NCI-H2107 treated with DMSO at 0.1 percent for 48 hours (cell line): ENCODE data around the gene SDC1.
A peak's percentile ranks its signal among the peaks of the same experiment; 100 is the strongest.

ENCODE experiments used
- DNase-seq: peaks from one replicate; lab custom pipeline; 2025; ENCODE audit not compliant: unreplicated experiment; lab: John Stamatoyannopoulos, UW

The SDC1 gene

DNA sequence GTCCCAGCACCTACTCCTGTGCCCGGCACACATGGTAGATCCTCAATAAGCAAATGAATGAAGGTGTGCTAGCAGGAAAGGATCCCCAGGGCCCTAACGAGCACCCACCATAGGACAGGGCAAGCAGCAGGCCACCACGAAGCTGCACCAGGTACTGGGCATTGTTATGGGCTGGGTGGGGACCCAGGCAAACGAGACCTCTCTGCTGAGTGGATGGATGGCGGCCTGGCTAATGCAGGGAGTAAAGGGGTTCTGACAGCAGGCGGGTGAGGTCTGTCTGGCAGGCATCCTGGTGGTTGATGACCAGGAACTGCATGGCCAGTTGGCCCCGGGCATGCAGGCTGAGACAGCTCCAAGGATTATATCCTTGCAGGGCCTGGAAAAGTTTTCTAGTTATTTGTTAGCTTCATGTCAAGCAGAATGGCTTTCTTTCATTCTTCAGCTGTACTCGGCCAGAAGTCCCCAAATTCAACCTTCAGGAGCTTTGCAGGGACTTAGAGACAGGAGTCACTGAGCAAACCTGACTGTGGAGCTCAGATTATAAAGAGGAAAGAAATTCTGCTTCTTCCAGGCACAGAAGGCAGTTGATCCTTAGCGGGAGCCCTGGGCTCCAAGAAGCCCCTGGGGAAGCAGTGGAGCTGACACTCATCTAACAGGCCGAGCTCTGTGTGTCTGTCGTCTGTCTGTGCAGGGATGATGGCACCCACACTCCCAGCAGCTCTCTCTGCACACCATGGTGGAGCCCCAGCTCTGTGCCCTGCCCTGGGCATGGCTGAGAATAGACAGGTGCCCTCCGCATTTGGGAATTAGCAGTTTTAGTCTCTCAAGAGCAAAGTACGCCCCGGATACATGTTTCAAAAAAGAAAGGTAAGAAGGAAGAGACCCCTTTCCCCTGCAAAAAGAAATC is 51.2 kb downstream of the SDC1 start:
- DNase-seq, result no peak

DNA sequence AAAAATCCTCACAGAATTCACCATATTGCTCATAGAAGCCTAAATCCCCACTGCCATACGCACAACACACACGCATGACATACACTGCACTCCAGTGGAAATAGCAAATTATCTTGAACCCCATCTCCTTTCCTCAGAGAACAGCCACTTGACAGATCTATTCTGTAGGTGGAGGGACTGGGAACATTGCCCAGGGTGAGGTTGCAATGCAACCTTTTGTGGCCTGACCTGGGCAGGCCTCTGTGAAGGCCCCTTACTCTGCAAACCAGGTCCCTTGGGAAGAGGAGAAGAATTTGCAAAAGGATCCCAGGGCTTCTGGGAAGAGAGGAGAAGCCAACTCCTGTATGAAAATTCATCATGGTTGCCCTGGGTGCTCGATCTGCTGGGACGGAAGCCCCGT is 51.9 kb downstream of the SDC1 start:
- no peak for DNase-seq

DNA sequence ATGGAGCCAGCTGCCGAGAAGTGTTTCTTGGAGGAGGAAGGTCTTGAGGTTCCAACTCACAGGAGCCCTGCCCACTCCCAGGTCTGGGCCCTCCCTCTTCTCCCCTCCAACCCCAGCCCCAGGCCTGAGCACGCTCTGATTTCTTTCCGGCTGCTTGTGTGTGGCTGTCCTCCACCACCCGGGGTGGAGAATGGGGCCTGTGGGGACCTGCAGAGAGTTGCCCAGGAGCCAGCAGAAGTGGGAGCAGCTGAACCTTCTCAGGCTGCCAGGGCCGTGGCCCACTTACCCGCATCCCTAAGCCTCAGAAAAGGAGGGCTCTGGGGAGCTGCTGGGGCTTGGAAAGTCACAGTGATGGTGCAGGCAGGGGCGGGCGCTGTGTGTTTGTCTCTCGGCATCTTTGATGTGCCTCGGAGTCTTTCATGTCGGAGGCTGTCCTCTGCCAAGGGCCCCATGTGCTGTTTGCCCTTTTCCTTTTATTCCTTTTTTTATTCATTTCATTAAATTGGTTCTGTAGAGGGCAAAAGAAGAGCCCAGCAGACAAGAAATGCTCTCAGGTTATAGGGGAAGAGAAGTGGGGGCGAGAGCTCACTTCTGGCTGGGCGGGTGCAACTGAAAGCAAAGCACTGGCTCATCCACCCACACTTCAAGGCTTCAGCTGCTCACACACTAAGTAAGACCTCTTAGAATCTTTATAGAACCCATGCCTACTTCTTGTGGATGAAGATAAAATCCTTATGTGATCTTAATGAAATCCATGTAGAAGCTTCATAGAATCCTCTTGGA is 52.5 kb downstream of the SDC1 start:
- DNase-seq, result no peak

DNA sequence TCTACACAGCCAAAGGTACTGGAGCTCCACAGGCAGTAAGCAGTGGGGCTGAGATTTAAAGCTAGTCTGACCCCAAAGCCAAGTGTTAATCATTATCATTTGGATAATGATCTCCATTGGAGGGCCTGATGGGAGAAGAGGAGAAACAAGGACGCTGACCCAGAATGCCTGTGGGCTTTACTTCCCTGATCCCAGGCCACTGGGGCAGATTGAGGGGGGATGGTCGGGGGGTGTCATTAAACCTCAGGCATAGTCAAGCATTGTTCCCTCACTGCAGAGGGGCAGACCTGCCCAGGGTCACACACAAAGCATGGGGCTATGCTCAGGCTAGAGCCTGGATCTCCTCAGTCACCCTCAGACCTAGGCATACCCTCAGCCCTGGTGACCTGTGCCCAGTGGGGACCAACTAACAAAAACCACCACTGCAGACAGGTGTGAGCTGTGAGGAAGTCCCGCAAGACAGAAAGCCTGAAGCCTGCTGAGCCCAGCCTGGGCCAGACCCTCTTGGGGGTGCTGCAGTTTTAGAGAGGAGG is 53.4 kb downstream of the SDC1 start:
- no peak for DNase-seq

- DNase-seq, result no peak
Measured at GRCh38 chr2:20170704-20171250, 54.2 kb downstream of the SDC1 start.

DNA sequence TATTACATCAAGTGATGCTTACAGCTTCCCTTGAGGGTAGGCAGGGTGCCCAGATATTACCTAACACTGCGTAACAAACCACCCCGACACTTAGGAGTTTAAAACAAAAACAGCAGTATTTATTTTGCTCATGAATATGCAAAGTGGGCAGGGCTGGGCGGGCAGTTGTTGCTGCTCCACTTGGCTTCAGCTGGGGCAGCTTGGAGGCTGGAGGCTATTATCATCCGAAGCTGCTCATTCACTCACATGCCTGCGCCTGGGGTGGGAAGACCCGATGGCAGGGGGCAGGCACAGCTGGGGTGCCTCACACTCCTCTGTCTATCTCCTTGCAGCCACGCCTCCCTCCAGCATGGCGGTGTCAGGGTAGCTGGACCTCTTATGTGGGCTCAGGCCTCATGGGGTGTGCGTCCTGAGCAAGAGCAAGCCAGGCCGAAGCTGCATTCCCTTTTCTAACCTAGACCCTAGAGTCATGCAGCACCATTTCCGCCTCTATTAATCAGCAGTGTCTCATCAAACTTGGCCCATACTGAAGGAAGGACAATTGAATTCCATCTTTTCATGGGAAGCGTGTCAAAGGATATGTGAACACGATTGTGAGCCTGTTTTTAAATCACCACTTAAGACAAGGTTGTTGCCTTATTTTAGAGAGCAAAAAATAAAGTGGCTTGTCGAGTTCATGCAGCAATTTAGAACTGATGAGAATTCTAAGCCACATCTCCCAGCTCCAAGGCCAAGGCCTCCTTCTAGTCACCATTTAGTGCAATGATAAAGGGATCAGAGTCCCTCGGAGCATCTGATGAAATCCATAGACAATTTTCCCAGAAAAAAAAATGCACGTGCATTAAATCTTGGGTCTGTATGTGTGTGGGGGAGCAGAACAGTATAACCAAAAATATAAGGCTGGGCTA is 54.9 kb downstream of the SDC1 start:
- no peak for DNase-seq

DNA sequence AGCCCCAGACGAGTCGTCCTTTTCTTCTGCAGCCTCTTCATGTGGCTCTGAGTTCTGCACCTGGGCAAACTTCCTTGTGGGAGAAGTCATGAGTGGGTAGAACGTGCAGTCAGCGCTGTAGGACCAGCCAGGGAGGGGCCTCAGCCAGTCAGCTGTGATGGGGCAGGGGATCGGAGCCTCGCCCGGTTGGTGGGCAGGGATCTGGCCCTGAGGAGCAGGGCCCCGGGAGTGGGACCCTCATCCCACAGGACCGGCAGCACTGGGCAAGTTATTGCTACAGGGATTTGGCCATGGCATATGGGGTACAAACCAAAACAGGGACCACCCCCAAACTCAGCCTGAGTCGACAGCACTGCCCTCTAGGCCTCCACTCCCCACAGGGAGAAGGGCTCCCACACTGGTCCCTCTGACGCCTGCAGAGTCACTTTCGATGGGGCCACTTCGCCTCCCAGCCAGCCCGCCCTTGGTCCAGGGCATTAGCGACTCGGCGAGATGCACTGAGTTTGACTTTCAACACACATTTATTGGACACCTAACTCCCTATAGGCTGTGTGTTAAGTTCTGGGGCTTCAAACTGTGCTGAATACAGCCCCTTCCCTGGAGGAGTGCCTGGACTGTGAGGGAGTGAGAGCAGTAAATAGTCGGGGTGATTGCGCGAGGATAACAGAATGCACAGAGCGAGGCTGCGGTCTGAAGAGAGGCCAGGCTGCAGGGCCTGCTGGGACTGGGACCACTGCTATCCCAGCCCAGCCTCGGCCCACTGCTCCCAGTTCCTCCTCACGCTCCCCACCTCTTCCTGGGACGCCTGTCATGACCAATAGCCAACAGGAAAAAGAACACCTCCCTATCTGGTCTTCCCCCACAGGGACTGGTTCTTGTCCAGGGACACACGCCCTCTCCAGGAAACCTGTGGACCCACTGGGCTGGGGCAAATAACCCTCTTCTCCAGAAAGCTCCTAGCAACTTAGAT is 55.9 kb downstream of the SDC1 start:
- no peak for DNase-seq

DNA sequence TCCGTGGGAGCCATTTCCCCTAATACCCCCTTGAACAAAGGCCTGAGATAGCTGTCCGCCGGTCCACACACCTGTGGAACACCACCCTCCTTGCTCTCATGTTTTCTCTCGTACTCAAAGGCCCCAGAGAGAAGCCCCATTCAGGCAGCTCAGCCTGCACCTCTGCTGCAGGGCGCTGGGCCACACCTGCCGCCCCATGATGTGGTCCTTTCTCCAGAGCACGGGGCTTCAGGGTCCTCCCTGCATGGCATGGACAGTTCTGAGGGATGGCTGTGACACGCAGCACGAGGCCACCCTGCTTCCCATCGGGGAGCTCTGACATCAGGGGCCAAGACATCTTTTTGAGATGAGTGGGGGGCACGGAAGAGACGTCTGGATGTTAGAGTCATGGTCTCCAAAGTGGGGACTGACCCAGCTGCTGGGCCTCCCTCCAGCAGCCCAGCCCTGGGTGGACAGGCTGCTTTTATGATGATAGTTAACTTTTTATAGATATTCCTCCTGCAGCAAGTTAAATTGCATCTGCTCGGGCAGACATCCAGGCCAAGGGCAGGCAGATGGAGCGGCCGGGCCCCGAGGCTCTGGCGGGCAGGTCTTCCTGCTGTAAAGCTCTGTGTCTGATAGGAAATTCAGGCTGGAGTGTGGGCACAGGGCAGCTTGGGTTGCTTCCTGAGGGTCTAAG is 56.7 kb downstream of the SDC1 start:
- no peak for DNase-seq

DNA sequence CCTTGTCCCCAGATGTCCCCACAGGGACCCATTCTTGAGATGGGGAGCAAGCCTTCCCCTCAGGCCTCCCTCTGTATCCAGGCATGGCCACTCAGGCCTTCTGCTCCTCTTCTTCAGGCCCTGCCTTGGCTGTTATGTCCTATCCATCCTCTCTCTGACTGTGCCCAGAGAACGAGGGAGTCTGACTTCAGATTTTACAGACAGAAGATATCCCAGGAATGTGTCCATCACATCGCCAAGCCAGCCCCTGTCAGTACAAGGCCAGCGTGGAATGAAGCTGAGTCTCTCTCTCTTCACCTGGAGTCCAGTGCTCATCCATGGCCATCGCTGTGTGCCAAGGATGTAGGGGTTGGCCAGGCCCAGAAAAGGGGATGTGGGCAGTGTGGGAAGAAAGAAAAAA is 57.6 kb downstream of the SDC1 start:
- no peak for DNase-seq

DNA sequence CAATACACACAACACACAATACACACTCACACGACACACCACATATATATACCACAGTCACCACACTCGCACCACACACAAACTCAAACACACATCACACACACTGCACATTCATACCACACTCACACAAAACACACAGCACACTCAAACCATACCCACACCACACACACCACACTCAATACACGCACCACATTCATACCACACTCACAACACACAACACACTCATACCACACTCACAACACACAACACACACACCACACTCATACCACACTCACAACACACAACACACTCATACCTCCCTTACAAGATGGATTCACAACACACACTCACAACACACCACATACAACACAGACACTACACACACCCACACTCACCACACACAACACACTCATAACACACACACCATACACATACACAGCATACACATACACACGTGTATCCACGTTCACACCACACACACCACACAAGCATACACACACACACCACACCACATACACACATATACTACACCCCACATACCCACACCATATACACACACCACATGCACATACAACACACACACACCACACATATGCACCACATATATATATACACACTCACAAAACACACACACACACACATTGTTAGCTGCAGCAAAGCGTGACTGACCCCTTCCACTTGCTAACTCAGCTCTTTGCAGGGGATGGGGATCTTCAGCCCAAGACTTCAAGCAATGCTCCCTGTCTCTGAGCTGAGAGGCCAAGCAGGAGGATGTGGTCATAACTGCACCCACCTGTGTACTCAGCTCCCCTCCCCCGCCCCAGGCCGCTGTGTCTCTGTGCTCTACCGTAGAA is 59.0 kb downstream of the SDC1 start:
- DNase-seq, result no peak

- no peak for DNase-seq
Measured at GRCh38 chr2:20164734-20165478, 60.0 kb downstream of the SDC1 start.

DNA sequence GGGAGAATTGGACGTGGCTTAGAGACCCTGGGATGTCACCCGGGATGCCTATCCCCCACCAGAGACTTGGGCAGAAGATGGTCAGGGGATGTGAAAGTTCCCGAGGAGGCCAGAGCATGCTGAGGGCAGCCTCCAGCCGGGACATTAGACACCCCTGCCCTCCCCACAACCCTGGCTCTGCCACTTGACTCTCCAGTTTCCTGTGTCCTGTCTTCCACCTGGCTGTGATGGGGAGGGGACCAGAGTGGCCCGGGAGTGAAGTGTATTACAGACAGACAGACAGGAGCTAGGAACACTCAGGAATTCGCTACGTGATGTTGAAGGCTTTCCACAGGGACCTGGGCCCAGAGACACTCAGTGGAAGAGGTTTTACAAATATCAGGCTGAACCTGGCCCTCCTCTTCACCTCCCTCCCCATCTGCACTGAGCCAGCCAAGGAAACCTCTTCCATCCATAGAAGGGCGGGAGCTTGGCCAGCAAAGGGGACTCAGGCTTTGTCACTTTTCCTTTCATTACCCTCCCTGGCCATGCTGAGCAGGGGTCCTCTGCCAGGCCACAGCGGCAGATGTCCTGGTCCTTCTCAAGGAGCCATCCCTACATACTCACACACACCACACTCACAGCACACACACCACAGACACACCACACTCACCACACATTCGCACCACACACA is 60.7 kb downstream of the SDC1 start:
- DNase-seq, result no peak

DNA sequence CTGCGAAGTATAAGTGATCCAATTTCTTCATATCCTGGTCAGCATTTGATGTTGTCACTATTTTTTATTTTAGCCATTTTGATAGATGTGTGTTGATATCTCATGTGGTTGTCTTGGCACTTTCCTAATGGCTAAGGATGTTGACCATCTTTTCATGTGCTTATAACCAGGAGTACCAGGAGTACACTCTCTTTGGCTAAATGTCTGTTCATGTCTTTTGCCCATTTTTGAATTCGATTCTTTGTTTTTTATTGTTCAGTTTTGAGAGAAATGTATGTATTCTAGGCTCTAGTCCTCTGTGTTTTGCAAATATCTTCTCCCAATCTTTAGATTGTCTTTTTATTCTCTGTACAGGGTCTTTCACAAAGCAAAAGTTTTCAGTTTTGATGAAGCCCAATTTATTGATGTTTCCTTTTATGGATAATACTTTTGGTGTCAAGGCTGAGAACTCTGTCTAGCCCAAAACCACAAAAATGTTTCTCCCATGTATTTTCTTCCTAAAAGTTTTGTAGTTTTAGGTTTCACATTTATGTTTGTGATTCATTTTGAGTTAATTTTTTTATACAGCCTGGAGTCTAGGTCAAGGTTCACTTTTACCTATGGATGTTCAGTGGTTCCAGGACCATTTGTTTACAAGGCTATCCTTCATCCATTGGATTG is 65.4 kb downstream of the SDC1 start:
- DNase-seq, result no peak

DNA sequence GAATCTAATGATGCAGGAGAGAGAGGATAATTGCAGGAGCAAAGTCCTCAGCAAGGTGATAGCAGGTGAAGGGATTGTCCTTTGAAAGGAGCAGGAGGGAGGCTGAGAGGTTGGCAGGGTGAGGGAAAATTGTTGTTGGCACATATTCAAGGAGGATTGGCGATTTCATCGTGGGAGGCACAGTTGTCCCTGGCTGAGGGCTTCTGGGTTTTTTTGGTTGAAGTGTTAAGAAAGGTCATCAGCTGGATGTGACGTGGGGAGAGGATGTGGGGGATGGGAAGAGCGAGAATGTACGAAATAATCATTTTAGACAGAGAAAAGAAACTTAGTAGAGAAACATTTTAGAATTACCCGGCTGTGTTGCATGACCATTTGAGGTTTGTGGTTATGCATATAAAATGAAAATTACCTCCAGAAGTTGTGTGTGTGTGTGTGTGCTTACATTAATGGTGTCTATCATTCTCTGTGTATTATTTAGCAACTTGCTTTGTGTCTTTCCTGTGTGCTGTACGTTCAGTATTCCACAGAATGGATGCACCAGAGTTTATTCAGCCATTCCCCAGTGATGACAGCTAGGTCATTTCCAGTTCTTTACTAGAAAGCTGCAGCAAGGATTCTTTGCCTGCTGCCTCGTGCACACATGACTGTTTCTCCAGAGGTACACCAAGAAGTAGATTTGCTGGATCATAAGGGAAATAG is 67.6 kb downstream of the SDC1 start:
- peak; percentile 77 for DNase-seq

DNA sequence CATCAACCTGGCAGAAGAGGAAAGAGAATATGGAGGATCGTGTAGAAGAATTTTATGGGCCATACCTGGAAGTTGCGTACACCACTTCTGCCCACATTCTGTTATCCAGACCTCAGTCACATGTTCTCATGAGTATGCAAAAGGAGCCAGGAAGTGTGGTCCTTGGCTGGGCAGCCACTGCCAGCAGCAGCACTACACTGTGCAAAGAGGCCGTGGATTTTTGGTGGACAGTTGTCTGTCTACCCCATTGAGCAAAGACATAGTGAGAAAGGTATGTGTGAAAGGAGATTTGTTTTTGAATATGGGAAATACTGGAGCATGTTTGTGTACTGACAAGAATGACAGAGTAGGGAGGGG is 68.1 kb downstream of the SDC1 start:
- no peak for DNase-seq
